ENCODE data around the gene ZNF142. TPM values are rescaled to one million over a fixed set of nuclear protein-coding genes. Genes with fewer than 3 reads are reported as not detected.

ZNF142 gene
- total RNA-seq, 1 experiment from 2014 or later: 29.2 TPM

GRCh38 chr2:218622606-218623365 lies 36.6 kb downstream of the ZNF142 start (continued):
- TF ChIP-seq, protein P1, sequence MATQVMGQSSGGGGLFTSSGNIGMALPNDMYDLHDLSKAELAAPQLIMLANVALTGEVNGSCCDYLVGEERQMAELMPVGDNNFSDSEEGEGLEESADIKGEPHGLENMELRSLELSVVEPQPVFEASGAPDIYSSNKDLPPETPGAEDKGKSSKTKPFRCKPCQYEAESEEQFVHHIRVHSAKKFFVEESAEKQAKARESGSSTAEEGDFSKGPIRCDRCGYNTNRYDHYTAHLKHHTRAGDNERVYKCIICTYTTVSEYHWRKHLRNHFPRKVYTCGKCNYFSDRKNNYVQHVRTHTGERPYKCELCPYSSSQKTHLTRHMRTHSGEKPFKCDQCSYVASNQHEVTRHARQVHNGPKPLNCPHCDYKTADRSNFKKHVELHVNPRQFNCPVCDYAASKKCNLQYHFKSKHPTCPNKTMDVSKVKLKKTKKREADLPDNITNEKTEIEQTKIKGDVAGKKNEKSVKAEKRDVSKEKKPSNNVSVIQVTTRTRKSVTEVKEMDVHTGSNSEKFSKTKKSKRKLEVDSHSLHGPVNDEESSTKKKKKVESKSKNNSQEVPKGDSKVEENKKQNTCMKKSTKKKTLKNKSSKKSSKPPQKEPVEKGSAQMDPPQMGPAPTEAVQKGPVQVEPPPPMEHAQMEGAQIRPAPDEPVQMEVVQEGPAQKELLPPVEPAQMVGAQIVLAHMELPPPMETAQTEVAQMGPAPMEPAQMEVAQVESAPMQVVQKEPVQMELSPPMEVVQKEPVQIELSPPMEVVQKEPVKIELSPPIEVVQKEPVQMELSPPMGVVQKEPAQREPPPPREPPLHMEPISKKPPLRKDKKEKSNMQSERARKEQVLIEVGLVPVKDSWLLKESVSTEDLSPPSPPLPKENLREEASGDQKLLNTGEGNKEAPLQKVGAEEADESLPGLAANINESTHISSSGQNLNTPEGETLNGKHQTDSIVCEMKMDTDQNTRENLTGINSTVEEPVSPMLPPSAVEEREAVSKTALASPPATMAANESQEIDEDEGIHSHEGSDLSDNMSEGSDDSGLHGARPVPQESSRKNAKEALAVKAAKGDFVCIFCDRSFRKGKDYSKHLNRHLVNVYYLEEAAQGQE (IDR thresholded peaks at IDR 0.05; ENCODE audit: low read depth): no peak
- TF ChIP-seq POLR2A (IDR thresholded peaks at IDR 0.05; ENCODE audit: borderline replicate concordance, extremely low read depth, insufficient read depth, insufficient read length) (no peak), SIN3A (IDR thresholded peaks at IDR 0.05; ENCODE audit: low read depth) (no peak)

DNA sequence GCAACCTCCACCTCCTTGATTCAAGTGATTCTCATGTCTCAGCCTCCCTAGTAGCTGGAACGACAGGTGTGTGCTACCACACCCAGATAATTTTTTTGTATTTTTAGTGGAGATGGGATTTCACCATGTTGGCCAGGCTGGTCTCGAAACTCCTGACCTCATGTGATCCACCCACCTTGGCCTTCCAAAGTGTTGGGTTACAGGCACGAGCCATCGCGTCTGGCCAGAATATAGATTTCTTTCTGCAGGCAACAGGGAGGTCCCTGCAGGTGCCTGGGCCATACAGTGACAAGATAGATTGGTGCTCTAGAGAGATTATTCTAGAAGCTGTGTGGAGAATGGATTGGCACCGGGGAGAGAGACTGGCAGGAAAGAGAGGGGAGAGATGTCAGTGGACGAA lies 38.4 kb downstream of the ZNF142 start:
- Histone ChIP-seq H3K36me3 (ENCODE audit: control insufficient read depth in 1 of 2, insufficient read depth in 2 of 2, low read length in 2 of 2) (no peaks in the 10 kb centered on the region), H3K4me1 (ENCODE audit: control insufficient read depth in 1 of 2, insufficient read depth in 2 of 2, low read length in 2 of 2) (peaks cover 0 to 4% of the 10 kb centered on the region in 2 experiments; a peak in 2 of 4 replicates), H4K20me1 (ENCODE audit: insufficient read depth) (no peaks in the 10 kb centered on the region), H3K9ac (ENCODE audit: low read length) (no peak overlapping the region), H3K27me3 (ENCODE audit: insufficient read depth, low read length) (no peaks in the 10 kb centered on the region), H3K9me2 (ENCODE audit: insufficient read depth) (no peaks in the 10 kb centered on the region), H3K4me3 (replicated peaks in 1 of 2; ENCODE audit: low read depth in 1 of 2, low read length in 2 of 2) (no peak overlapping the region), H3K9me3 (ENCODE audit: control insufficient read depth in 1 of 2, insufficient read depth in 1 of 2, low read depth in 1 of 2, low read length in 2 of 2) (no peaks in the 10 kb centered on the region), H3K79me2 (ENCODE audit: insufficient read depth, low read length) (no peaks in the 10 kb centered on the region), H3K4me2 (ENCODE audit: low read length) (no peak overlapping the region), H2AFZ (ENCODE audit: low read depth, low read length, poor library complexity, severe bottlenecking) (no peak overlapping the region), H3K27ac (ENCODE audit: low read depth, low read length) (no peak overlapping the region)
- POLR2A ChIA-PET: no interaction called here
- RAD21 ChIA-PET (ENCODE audit: low non-redundant PET in 1 of 2, low total read pairs in 2 of 2, uncharacterized antibody in 2 of 2, unreplicated experiment in 2 of 2): no interaction called here
- CTCF ChIA-PET: no interaction called here
- no peak for ATAC-seq
- intact Hi-C loops (cut with micrococcal nuclease): no loop called here
- BruUV-seq (replicated peaks): no TSS peak
- DNase-seq (ENCODE audit: low read depth, low spot score): no peak
- no peak for TF ChIP-seq TCF7L2 (IDR thresholded peaks at IDR 0.05; ENCODE audit: borderline replicate concordance, extremely low read depth, insufficient read depth, insufficient read length)
- TF ChIP-seq FOSL1 (IDR thresholded peaks at IDR 0.05; ENCODE audit: low read depth): no peak
- no peak for TF ChIP-seq RAD21 (IDR thresholded peaks at IDR 0.05; ENCODE audit: low read depth)
- TF ChIP-seq, protein P2, sequence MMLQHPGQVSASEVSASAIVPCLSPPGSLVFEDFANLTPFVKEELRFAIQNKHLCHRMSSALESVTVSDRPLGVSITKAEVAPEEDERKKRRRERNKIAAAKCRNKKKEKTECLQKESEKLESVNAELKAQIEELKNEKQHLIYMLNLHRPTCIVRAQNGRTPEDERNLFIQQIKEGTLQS (IDR thresholded peaks at IDR 0.05): no peak
- no peak for TF ChIP-seq ZNF274 (IDR thresholded peaks at IDR 0.05; ENCODE audit: low read depth, low read length)
- TF ChIP-seq EZH2 (IDR thresholded peaks at IDR 0.05): no peak
- TF ChIP-seq, protein P1 (IDR thresholded peaks at IDR 0.05; ENCODE audit: low read depth): no peak
- TF ChIP-seq SIN3A (IDR thresholded peaks at IDR 0.05; ENCODE audit: low read depth): no peak
- no peak for TF ChIP-seq ZFX (IDR thresholded peaks at IDR 0.05)
- TF ChIP-seq POLR2A (IDR thresholded peaks at IDR 0.05; ENCODE audit: borderline replicate concordance, extremely low read depth, insufficient read depth, insufficient read length): no peak
- TF ChIP-seq MAX (IDR thresholded peaks at IDR 0.05): no peak
- TF ChIP-seq SRF (IDR thresholded peaks at IDR 0.05; ENCODE audit: low read depth): no peak
- no peak for TF ChIP-seq CTCF (IDR thresholded peaks at IDR 0.05 in 2 of 3, conservative IDR thresholded peaks at IDR 0.05 in 1 of 3; ENCODE audit: borderline replicate concordance in 1 of 3, insufficient read depth in 1 of 3, low read depth in 2 of 3, low read length in 2 of 3)
- no peak for TF ChIP-seq CBX3 (IDR thresholded peaks at IDR 0.05; ENCODE audit: low read depth)
- no peak for TF ChIP-seq EGR1 (IDR thresholded peaks at IDR 0.05; ENCODE audit: low read depth)
